GM21515 (cell line): Measurements from ENCODE around the gene TTC7B.
"Not testable (repeated sequence)": the region's sequence is repeated elsewhere in the genome, so short reads cannot be mapped to it uniquely, and the experiment has no call there.

Experiments used
- ATAC-seq: cut with Tn5 transposase; IDR thresholded peaks from one replicate; pipeline ENCODE4 v1.9.1; 2021; ENCODE audit not compliant: unreplicated experiment

TTC7B gene

GRCh38 chr14:90535556-90536090, 280.6 kb downstream of the TTC7B start:
- ATAC-seq, result no peak

GRCh38 chr14:90534838-90535555, 281.2 kb downstream of the TTC7B start:
- ATAC-seq, result no peak

GRCh38 chr14:90534091-90534837, 282.0 kb downstream of the TTC7B start:
- ATAC-seq, result no peak

- ATAC-seq, result no peak
Observed at GRCh38 chr14:90533591-90534021, 282.6 kb downstream of the TTC7B start.

GRCh38 chr14:90532826-90533525, 283.3 kb downstream of the TTC7B start:
- ATAC-seq, result no peak

GRCh38 chr14:90531497-90531896, 284.7 kb downstream of the TTC7B start:
- no peak for ATAC-seq

- ATAC-seq, result no peak
Observed at GRCh38 chr14:90530523-90530922, 285.7 kb downstream of the TTC7B start.

GRCh38 chr14:90527978-90528377, 288.3 kb downstream of the TTC7B start:
- ATAC-seq, result no peak

- not testable (repeated sequence) for ATAC-seq
Observed at GRCh38 chr14:90526536-90526935, 289.7 kb downstream of the TTC7B start.

- not testable (repeated sequence) for ATAC-seq
Observed at GRCh38 chr14:90525353-90526028, 290.7 kb downstream of the TTC7B start.

- no peak for ATAC-seq
Observed at GRCh38 chr14:90523961-90524875, 292.0 kb downstream of the TTC7B start.

GRCh38 chr14:90523544-90523943, 292.7 kb downstream of the TTC7B start:
- no peak for ATAC-seq

GRCh38 chr14:90522571-90523191, 293.5 kb downstream of the TTC7B start:
- no peak for ATAC-seq

- no peak for ATAC-seq
Observed at GRCh38 chr14:90521930-90522483, 294.2 kb downstream of the TTC7B start.

GRCh38 chr14:90521084-90521929, 294.9 kb downstream of the TTC7B start:
- no peak for ATAC-seq

- no peak for ATAC-seq
Observed at GRCh38 chr14:90520326-90520725, 295.9 kb downstream of the TTC7B start.

- no peak for ATAC-seq
Observed at GRCh38 chr14:90519262-90519920, 296.8 kb downstream of the TTC7B start.

- ATAC-seq, result no peak
Observed at GRCh38 chr14:90518941-90519256, 297.3 kb downstream of the TTC7B start.
